ENCODE results near the gene ADGRG6.

The ADGRG6 gene

DNA sequence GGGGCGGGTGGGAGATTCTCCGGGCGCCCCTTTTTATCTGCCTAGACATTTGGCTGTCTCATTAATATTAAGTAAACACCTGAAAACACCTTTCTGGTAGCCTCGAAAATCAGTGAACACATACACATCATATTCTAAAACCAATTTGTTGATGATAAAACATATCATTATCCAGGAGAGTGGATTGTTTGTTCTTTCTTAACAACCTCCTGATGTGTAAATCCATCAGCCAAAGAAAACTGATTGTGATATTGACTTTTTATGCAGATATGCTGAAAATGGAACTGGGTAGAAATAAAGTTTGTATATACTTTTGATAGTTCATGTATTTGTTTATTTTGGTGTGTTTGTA is 75.7 kb downstream of the ADGRG6 start:
- Histone ChIP-seq H3K9me2 (ENCODE audit: low read depth, low read length) (no peaks in the 10 kb centered on the region), H3K36me3 (ENCODE audit: insufficient read depth, low read length) (no peaks in the 10 kb centered on the region), H3K9ac (ENCODE audit: low read length) (no peak overlapping the region), H3K4me3 (ENCODE audit: low read depth, low read length, poor library complexity, severe bottlenecking) (no peak overlapping the region), H3F3A (ENCODE audit: insufficient read depth, low read length) (no peaks in the 10 kb centered on the region), H3K4me1 (ENCODE audit: insufficient read depth, low read length, severe bottlenecking) (no peaks in the 10 kb centered on the region), H3K27me3 (ENCODE audit: insufficient read depth, low read length) (no peaks in the 10 kb centered on the region), H2AFZ (ENCODE audit: low read length) (no peak overlapping the region), H4K20me1 (ENCODE audit: insufficient read depth, low read length) (no peaks in the 10 kb centered on the region), H3K79me2 (ENCODE audit: insufficient read depth, low read length) (no peaks in the 10 kb centered on the region), H3K4me2 (ENCODE audit: low read length) (no peak overlapping the region), H3K27ac (ENCODE audit: low read depth, low read length, poor library complexity, severe bottlenecking) (no peak overlapping the region), H3K9me3 (ENCODE audit: low read length) (no peaks in the 10 kb centered on the region)
- TF ChIP-seq, protein P1, sequence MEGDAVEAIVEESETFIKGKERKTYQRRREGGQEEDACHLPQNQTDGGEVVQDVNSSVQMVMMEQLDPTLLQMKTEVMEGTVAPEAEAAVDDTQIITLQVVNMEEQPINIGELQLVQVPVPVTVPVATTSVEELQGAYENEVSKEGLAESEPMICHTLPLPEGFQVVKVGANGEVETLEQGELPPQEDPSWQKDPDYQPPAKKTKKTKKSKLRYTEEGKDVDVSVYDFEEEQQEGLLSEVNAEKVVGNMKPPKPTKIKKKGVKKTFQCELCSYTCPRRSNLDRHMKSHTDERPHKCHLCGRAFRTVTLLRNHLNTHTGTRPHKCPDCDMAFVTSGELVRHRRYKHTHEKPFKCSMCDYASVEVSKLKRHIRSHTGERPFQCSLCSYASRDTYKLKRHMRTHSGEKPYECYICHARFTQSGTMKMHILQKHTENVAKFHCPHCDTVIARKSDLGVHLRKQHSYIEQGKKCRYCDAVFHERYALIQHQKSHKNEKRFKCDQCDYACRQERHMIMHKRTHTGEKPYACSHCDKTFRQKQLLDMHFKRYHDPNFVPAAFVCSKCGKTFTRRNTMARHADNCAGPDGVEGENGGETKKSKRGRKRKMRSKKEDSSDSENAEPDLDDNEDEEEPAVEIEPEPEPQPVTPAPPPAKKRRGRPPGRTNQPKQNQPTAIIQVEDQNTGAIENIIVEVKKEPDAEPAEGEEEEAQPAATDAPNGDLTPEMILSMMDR (IDR thresholded peaks at IDR 0.05; ENCODE audit: low read length): no peak
- no peak for TF ChIP-seq EZH2 (IDR thresholded peaks at IDR 0.05; ENCODE audit: borderline replicate concordance, low read length)

DNA sequence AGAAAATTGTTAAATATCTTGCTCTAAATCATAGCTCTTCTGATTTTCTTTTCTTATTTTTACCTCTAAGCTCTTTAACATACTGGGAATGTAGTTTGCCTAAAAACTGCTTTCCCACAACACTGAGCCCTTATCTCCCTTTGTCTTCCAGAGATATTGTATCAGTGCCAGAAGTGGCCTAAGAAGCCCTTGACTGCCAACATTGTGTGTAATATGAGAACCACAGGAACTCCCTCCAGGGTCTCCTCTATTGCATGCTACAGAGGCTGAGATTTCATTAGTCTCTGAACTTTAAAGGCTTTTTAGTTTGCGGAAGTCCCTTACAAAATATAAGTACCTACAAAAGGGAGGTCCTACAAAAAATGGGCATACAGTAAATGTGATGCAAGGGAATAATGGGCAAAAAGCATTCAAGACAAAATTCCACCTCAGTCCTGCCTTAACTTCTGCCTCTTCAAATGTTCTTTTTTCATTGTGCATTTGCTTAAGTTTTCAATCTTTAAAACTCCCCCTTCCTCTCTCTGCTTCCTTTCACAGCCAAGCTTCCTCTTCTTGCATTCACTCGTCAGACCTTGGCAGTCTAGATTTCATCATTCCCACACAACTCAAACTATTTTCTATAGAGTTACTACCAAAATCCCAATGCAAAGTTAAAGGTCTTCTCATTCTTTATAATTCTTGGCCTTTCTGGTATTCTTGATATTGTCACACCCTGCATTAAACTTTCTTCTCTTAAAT is 76.5 kb downstream of the ADGRG6 start:
- Histone ChIP-seq H2AFZ (ENCODE audit: low read length) (no peak overlapping the region), H3K79me2 (ENCODE audit: insufficient read depth, low read length) (no peaks in the 10 kb centered on the region), H3F3A (ENCODE audit: insufficient read depth, low read length) (no peaks in the 10 kb centered on the region)

GRCh38 chr6:142380626-142381025 is 78.8 kb downstream of the ADGRG6 start:
- H3K4me3 ChIP-seq (ENCODE audit: low read depth, low read length, poor library complexity, severe bottlenecking): no peak overlapping the region
- no peaks in the 10 kb centered on the region for H3K79me2 ChIP-seq (ENCODE audit: insufficient read depth, low read length)
- H2AFZ ChIP-seq (ENCODE audit: low read length): no peak overlapping the region
- H3K27me3 ChIP-seq (ENCODE audit: insufficient read depth, low read length): no peaks in the 10 kb centered on the region
- TF ChIP-seq, protein P1 (IDR thresholded peaks at IDR 0.05; ENCODE audit: low read length): no peak
- no peak for TF ChIP-seq EZH2 (IDR thresholded peaks at IDR 0.05; ENCODE audit: borderline replicate concordance, low read length)
- H3K36me3 ChIP-seq (ENCODE audit: insufficient read depth, low read length): no peaks in the 10 kb centered on the region
- no peaks in the 10 kb centered on the region for H4K20me1 ChIP-seq (ENCODE audit: insufficient read depth, low read length)
- H3K9me3 ChIP-seq (ENCODE audit: low read length): no peaks in the 10 kb centered on the region
- no peak overlapping the region for H3K4me2 ChIP-seq (ENCODE audit: low read length)
- no peak overlapping the region for H3K27ac ChIP-seq (ENCODE audit: low read depth, low read length, poor library complexity, severe bottlenecking)
- H3F3A ChIP-seq (ENCODE audit: insufficient read depth, low read length): no peaks in the 10 kb centered on the region
- no peaks in the 10 kb centered on the region for H3K4me1 ChIP-seq (ENCODE audit: insufficient read depth, low read length, severe bottlenecking)
- H3K9ac ChIP-seq (ENCODE audit: low read length): no peak overlapping the region
- no peaks in the 10 kb centered on the region for H3K9me2 ChIP-seq (ENCODE audit: low read depth, low read length)

More for the DNA sequence above, 76.5 kb downstream of the ADGRG6 start:
- Histone ChIP-seq H3K27ac (ENCODE audit: low read depth, low read length, poor library complexity, severe bottlenecking) (no peak overlapping the region), H3K9me2 (ENCODE audit: low read depth, low read length) (no peaks in the 10 kb centered on the region), H3K4me3 (ENCODE audit: low read depth, low read length, poor library complexity, severe bottlenecking) (no peak overlapping the region), H4K20me1 (ENCODE audit: insufficient read depth, low read length) (no peaks in the 10 kb centered on the region), H3K4me1 (ENCODE audit: insufficient read depth, low read length, severe bottlenecking) (no peaks in the 10 kb centered on the region), H3K4me2 (ENCODE audit: low read length) (no peak overlapping the region), H3K9ac (ENCODE audit: low read length) (no peak overlapping the region), H3K27me3 (ENCODE audit: insufficient read depth, low read length) (no peaks in the 10 kb centered on the region), H3K36me3 (ENCODE audit: insufficient read depth, low read length) (no peaks in the 10 kb centered on the region), H3K9me3 (ENCODE audit: low read length) (no peaks in the 10 kb centered on the region)
- no peak for TF ChIP-seq EZH2 (IDR thresholded peaks at IDR 0.05; ENCODE audit: borderline replicate concordance, low read length)
- TF ChIP-seq, protein P1 (IDR thresholded peaks at IDR 0.05; ENCODE audit: low read length): no peak

Measured in OCI-LY1 (cell line).